Measurements from ENCODE around the gene DTD1.
A peak's percentile ranks its signal among the peaks of the same experiment; 100 is the strongest.

Gene DTD1

GRCh38 chr20:18615020-18615650, 27.3 kb downstream of the DTD1 start:
- DNase-seq: no peak

GRCh38 chr20:18621004-18621403, 33.1 kb downstream of the DTD1 start:
- DNase-seq: no peak

GRCh38 chr20:18623156-18623910, 35.5 kb downstream of the DTD1 start:
- DNase-seq: no peak

DNA sequence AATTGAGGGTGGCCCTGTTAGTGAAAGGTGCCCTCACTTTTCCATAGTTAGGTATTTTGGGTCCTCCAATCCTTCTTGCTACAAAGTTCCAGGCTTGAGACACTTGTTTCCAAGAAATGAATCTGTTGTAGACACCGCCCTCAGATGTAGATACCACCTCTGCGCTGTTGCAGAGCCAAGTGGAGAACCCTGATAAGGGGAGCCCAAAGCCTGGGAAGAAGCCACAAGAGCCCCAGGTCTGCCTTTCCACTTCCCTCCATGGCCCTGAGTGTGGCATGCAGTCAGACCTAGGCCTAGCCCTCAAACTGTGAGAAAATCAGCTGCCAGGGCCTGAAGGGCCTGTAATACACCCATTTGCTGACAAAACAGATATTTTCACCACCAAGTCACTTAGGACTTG, 37.1 kb downstream of the DTD1 start:
- DNase-seq: no peak

DNA sequence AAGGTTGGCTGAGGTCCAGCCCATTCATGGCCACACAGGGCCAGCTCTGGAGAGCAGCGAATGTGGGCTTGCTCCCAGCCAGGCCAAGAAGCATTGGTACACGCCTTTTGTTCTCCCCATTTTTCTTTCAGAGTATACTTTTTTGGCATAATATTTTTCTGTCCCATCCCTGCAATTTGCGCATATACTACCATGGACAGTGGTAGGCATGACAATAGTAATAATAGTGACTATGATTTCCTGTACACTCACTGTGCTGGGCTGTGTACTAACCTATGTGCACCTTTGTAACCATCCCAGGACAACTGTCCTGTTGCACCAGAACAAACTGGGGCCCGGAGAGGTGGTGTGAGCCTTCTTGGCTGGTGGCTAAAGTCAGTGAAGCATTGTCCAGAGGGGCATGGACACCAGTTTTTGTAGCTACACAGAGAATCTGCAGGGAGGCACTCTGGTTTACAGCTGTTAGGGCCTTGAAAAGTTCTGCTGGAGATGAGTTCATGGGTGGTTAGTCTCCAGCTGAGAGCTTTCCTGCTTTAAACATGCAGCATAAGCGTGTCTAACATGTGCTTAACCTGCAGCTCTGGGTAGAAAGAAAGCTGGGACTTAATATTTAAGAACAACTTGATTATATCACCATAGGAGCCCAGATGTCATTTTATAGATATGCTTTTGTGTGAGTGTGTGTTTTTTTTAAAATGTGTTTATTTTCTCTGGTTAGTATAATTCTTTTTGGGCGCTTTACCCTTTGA, 38.2 kb downstream of the DTD1 start:
- DNase-seq: no peak

- DNase-seq: no peak
Observed at GRCh38 chr20:18628330-18628920, 40.6 kb downstream of the DTD1 start.

- DNase-seq: peak; percentile 32
Observed at GRCh38 chr20:18632196-18632789, 44.4 kb downstream of the DTD1 start.

- DNase-seq: no peak
Observed at GRCh38 chr20:18633411-18633810, 45.6 kb downstream of the DTD1 start.

GRCh38 chr20:18634501-18634900, 46.6 kb downstream of the DTD1 start:
- no peak for DNase-seq

DNA sequence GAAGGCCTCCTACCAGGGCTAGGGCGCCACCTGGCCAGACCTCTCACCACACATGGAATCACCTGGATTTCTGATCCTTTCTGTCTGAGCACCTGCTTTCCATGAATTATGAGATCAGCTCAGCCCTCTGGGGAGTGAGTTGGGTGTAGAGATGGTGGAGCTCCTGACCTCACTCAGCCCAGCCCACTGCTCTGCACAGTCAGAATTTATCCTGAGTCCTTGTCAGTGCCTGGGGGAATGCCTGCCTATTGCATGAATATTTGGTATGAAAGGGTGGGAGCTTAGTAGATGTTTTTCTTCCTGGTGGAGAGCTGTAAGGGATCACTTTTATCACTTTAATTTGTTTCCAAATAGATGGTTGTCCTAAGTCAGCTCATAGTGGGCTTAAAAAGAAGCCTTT, 47.5 kb downstream of the DTD1 start:
- no peak for DNase-seq

GRCh38 chr20:18637224-18637623, 49.4 kb downstream of the DTD1 start:
- no peak for DNase-seq

DNA sequence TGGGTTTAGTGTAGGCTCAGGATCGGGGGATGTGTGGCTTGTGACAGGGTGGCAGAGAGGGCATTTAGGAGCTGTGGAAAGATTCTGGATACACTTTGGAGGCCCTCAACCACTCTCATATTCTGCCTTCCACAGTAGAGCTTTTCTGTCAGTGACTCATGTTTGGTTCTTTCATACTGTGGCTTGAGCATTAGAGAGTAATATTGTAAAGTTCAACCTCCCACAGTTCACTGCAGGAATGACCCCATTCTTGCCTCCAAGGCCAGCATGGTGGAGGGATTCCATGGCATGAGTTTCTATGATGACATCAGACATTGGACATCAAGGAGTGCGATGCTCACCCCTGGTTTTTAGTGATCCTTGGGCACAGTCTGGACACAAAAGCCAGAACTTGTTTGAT, 50.9 kb downstream of the DTD1 start:
- no peak for DNase-seq

DNA sequence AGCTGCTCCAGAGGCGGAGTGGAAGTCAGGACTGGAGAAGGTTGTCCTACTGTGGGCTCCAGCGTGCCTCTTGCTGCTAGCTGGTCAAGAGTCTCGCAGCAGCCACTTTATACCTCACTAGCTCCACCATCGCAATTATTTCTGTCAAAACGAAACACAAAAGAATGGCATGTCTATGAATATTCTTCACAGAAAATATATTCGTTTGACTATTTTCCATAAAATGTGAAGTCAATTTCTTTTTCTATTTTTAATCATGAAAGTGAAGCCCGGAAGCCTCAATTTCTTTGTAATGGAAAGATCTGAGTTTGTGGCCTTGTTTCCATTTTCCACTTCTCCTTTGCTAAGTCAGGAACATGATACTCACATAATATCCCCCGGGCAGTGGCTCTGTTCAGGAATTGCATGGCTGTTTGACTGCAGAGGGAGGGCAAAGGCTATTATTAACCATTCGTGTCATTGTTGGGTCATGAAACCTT, 51.7 kb downstream of the DTD1 start:
- DNase-seq: peak; percentile 71

DNA sequence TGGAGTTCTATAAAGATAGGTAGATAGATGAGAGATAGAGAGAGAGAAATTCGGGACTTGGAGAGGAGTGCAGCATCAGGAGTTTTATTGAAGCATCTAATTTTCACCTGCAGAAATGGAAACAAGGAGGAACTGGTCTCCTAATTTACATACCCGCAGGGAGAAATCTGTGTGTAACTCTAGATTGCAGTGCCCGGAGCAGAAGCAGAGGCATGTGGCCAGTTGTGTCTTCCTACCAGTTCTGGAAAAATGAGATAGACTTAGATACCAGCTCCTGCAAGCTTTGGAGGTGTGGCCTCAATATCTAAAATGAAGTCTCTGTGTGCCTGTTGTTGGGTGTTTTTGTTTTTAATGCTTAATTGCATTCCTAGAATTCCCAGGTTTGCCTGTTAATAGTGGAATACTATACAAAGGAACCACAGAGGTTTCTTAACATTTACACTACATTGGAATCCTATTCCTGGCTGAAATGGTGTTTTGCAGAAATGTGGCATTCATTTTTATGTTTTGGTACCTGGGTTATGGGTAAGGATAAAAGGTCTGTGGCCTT, 57.4 kb downstream of the DTD1 start:
- DNase-seq: no peak

DNA sequence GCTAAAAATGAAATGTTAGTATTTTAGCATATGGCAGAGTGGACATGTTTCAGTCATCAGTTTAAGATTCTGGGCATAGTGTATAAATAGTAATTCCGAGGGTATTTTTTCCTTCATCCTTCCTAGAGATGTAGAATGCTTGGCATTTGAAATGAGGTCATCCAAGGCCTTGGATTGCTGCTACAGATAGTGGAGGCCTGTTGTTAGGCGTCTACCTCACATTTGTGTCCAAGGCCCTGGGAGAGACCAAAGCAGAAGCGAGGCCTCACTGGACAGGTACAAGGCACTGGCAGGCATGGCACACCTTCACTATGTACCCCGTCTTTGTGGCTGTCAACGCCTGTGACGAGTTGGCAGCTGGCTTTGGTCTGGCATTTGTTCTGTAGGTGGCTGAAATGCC, 58.0 kb downstream of the DTD1 start:
- DNase-seq: no peak

DNA sequence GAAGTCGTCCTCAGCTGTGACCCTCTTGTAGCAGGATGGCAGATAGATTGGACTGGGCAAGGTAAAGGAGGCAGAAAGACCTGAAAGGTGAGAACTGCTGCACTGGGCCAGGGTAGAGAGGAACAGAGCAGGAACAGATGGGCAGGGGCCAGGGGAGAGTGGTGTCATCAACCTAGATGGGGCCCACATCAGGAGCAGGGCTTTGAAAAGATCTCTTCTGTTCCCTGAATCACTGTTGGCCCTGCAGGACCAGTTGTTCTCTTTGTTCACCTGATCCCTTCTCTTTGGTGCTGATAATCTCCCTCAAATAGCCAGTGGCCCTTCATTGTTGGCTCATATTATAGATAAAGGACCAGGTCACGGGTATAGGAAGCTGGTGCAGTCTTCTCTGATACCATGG, 59.9 kb downstream of the DTD1 start:
- DNase-seq: no peak

DNA sequence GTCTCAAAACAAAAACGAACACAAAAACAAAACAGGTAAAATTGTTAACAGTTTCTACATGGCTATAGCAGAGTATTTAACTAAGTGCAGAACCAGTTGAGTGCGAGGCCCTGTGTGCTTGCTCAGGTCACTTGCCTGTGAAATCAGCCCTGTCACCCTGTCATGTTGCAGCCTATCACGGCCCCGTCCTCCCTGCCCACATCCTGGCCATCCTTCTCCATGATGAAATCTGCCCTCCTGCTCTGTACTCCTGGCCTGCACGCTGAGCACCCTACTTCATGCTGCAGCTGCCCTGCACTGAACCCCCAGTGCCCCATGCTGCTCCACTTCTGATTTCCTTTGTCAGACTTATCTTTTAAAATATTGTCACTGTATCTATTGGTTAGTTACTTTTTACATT, 62.4 kb downstream of the DTD1 start:
- DNase-seq: peak; percentile 28

DNA sequence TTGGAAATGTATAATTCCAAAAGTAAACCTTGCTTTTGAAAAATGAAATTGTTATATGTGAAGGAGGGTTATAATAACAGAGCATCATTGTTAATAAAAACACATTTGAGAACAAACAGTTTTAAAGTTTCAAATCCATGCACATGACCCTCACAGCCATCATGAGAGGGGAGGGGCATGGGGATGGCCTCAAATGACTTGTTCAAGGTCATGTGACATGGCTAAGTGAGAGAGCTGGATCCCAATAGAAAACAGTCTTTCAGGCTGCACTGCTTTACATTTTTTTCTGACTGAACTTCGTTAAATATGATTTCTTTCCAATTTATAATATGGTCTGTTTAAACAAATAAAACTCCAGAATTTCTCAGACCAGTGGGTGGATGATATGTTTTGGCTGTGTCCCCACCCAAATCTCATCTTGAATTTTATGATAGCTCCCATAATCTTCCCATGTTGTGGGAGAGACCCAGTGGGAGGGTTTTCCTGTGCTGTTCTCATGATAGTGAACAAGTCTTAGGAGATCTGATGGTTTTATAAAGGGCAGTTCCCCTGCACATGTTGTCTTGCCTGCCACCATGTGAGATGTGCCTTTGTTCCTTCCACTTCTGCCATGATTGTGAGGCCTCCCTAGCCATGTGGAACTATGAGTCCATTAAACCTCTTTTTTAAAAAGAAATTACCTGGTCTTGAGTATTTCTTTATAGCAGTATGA, 66.0 kb downstream of the DTD1 start:
- no peak for DNase-seq

DNA sequence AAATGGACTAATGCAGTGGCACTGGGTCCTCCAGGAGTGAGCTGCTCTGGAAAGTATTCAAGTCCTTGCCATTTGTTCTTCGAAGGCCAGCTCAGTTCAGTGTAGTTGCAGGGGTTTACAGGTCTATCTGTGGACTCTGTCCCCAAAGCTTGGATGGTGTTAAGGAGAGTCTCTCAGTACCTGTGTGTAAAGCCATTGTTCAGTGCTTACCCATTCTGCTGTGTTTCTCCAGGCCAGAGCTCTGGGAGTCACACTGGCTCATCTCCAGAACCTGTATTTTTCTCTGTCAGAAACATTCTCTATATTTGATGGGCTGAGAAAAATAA, 66.6 kb downstream of the DTD1 start:
- DNase-seq: no peak

- no peak for DNase-seq
Observed at GRCh38 chr20:18657575-18657974, 69.7 kb downstream of the DTD1 start.

GRCh38 chr20:18662279-18663040, 74.6 kb downstream of the DTD1 start:
- DNase-seq: no peak

DNA sequence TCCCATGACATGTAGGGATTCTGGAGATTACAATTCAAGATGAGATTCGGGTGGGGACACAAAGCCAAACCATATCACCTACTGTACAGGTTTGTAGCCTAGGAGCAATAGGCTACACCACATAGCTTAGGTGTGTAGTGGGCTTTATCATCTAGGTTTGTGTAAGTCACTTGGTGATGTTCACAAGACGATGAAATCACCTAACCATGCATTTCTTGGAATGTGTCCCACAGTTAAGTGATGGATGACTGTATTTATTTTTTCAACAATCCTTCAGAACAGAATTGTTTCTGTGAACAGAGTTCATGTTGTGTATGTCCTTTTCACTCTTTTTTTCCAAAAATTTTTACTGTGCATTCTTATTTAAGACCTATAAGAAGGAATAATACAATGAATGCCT, 76.1 kb downstream of the DTD1 start:
- no peak for DNase-seq
